HCT116 (cell line): ENCODE measurements around the gene ALAS1.

Experiments used
- JUND ChIP-seq: IDR thresholded peaks from 2 replicates; pipeline ENCODE4 v1.6.1; 2012
- POLR2A ChIP-seq: IDR thresholded peaks from 2 replicates; pipeline ENCODE4 v1.7.0; 2011; ENCODE audit warnings: borderline replicate concordance; ENCODE audit not compliant: insufficient read depth, insufficient read length; ENCODE audit errors: extremely low read depth
- POLR2AphosphoS5 ChIP-seq: IDR thresholded peaks from 2 replicates; pipeline ENCODE4 v1.6.1; 2011; ENCODE audit warnings: mild to moderate bottlenecking, low read depth, low read length, moderate library complexity
- RAD21 ChIP-seq: IDR thresholded peaks from 2 replicates; pipeline ENCODE4 v1.6.1; 2012; ENCODE audit warnings: low read depth, mild to moderate bottlenecking
- SP1 ChIP-seq: IDR thresholded peaks from 2 replicates; pipeline ENCODE4 v1.6.1; 2012; ENCODE audit warnings: low read depth
- SRF ChIP-seq: IDR thresholded peaks from 2 replicates; pipeline ENCODE4 v1.6.1; 2012; ENCODE audit warnings: low read depth
- YY1 ChIP-seq: IDR thresholded peaks from 2 replicates; pipeline ENCODE4 v1.6.1; 2011; ENCODE audit warnings: low read length, low read depth, moderate library complexity, mild to moderate bottlenecking; ENCODE audit not compliant: insufficient replicate concordance; ENCODE audit errors: extremely low read depth
- ZNF274 ChIP-seq: fragments of 200-500 bp; sonication (Bioruptor generic); IDR thresholded peaks from 2 replicates; pipeline ENCODE4 v1.6.1; 2014; ENCODE audit warnings: mild to moderate bottlenecking, low read depth, low read length, inconsistent platforms
- TF ChIP-seq, protein P1 (sequence below), 3 experiments: fragments of 200-600 bp in 1 of 3; sonication (generic) in 1 of 3; IDR thresholded peaks in 2 of 3; conservative IDR thresholded peaks in 1 of 3; 2 replicates each; pipeline ENCODE4 v1.5.1; 2012 to 2017; ENCODE audit warnings: low read depth in 2 of 3, low read length in 2 of 3, antibody characterized with exemption in 1 of 3, borderline replicate concordance in 1 of 3, control low read depth in 1 of 3, mild to moderate bottlenecking in 1 of 3, mixed read lengths in 1 of 3, mixed run types in 1 of 3, moderate library complexity in 1 of 3; ENCODE audit not compliant: insufficient read depth in 1 of 3
- TF ChIP-seq, protein P2 (sequence below): IDR thresholded peaks from 2 replicates; pipeline ENCODE4 v1.6.1; 2011; ENCODE audit warnings: mild to moderate bottlenecking, low read length, moderate library complexity; ENCODE audit not compliant: insufficient replicate concordance; ENCODE audit errors: extremely low read depth
- TF ChIP-seq, protein P3 (sequence below): IDR thresholded peaks from 2 replicates; pipeline ENCODE4 v1.6.1; 2012
- TF ChIP-seq, protein P4 (sequence below): IDR thresholded peaks from 2 replicates; pipeline ENCODE4 v1.6.1; 2012

DNA sequence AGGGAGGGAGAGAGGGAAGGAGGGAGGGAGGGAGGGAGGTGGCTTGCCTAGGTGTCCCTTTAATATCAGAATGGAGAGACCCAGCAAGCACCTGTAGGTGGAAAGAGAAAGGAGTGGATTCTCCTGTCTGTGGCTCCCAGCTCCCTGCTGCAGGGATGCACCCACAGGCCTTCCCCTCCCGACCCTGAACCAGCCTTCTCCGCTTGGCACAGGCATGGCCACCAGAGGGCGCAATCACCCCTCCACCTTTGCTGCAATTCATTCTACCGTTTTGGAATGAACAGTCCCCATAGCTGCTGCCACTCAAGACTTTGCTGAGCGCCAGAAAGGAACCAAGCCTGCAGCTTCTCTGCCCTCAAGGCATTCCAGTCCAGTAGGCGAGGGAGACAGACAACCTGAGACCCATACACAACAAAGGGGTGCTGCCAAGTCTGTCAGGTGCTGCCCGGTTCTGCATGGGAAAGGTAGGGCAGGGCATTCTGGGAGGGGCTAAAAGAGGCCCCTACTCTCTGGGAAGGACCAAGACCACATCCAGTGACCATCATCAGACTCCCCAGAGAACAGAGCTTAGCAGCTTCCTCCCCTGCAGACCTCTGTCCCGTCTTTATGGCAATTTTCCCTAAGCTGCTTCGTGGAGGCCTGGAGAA, 22.5 kb downstream of the ALAS1 start:
- TF ChIP-seq RAD21 (no peak), POLR2AphosphoS5 (no peak), SP1 (no peak), POLR2A (no peak), ZNF274 (no peak), JUND (no peak), YY1 (peak; percentile 70), SRF (no peak)
- TF ChIP-seq, protein P1, sequence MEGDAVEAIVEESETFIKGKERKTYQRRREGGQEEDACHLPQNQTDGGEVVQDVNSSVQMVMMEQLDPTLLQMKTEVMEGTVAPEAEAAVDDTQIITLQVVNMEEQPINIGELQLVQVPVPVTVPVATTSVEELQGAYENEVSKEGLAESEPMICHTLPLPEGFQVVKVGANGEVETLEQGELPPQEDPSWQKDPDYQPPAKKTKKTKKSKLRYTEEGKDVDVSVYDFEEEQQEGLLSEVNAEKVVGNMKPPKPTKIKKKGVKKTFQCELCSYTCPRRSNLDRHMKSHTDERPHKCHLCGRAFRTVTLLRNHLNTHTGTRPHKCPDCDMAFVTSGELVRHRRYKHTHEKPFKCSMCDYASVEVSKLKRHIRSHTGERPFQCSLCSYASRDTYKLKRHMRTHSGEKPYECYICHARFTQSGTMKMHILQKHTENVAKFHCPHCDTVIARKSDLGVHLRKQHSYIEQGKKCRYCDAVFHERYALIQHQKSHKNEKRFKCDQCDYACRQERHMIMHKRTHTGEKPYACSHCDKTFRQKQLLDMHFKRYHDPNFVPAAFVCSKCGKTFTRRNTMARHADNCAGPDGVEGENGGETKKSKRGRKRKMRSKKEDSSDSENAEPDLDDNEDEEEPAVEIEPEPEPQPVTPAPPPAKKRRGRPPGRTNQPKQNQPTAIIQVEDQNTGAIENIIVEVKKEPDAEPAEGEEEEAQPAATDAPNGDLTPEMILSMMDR (IDR thresholded peaks at IDR 0.05 in 2 of 3, conservative IDR thresholded peaks at IDR 0.05 in 1 of 3; ENCODE audit: borderline replicate concordance in 1 of 3, insufficient read depth in 1 of 3, low read depth in 2 of 3, low read length in 2 of 3): peak in 2 of 3 experiments; percentile 94 to 95; a peak in 4 of 6 replicates
- TF ChIP-seq, protein P2, sequence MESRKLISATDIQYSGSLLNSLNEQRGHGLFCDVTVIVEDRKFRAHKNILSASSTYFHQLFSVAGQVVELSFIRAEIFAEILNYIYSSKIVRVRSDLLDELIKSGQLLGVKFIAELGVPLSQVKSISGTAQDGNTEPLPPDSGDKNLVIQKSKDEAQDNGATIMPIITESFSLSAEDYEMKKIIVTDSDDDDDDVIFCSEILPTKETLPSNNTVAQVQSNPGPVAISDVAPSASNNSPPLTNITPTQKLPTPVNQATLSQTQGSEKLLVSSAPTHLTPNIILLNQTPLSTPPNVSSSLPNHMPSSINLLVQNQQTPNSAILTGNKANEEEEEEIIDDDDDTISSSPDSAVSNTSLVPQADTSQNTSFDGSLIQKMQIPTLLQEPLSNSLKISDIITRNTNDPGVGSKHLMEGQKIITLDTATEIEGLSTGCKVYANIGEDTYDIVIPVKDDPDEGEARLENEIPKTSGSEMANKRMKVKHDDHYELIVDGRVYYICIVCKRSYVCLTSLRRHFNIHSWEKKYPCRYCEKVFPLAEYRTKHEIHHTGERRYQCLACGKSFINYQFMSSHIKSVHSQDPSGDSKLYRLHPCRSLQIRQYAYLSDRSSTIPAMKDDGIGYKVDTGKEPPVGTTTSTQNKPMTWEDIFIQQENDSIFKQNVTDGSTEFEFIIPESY: no peak
- TF ChIP-seq, protein P3, sequence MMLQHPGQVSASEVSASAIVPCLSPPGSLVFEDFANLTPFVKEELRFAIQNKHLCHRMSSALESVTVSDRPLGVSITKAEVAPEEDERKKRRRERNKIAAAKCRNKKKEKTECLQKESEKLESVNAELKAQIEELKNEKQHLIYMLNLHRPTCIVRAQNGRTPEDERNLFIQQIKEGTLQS: no peak
- TF ChIP-seq, protein P4, sequence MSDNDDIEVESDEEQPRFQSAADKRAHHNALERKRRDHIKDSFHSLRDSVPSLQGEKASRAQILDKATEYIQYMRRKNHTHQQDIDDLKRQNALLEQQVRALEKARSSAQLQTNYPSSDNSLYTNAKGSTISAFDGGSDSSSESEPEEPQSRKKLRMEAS: no peak
